Measurements from ENCODE around the gene WNT9A. TPM values are rescaled to one million over a fixed set of nuclear protein-coding genes. Genes with fewer than 3 reads are reported as not detected.

WNT9A gene
- polyA plus RNA-seq, 1 experiment, result 1.5 TPM

DNA sequence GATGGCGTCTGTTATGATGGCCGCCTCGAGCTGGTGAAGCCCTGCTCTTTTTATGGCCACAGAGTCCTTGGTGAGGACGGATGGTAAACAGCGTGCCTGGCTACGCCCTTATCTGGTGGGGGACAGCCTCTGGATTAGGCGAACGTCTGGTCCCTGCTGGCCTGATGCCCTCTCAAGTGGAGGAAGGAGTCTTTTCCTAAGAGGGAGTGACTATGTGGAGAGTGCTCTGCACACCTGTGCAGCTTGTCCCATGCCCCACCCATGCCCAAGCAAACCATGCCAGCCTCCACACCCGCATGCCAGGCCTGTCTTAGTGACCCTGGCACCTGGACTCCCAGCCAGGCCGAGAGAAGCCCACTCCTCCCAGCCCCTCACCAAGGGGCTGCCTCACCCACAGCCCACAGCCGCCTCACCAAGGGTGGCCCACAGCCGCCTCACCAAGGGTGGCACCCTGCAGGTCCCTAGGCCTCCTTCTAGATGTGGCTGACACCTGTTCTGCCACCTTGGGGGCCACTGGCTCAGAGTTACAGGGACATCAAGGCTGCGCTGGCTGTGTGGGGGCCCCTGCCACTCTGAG lies 40.2 kb downstream of the WNT9A start:
- Histone ChIP-seq H3K27me3 (ENCODE audit: control insufficient read depth, insufficient read depth, low read length) (peaks cover 2% of the 10 kb centered on the region; the same call in 1 of the 2 replicates), H3K36me3 (ENCODE audit: control insufficient read depth, insufficient read depth, low read length) (no peaks in the 10 kb centered on the region), H3K4me3 (ENCODE audit: low read depth, low read length) (no peak overlapping the region)
- TF ChIP-seq CTCF (IDR thresholded peaks at IDR 0.05; ENCODE audit: insufficient read depth, low read depth, low read length), result no peak
- ChIA-PET CTCF (interaction anchor here (0.8 kb wide), 1 partner anchor 22 kb away, joined by 3 read pairs; no protein-coding TSS in a partner anchor), POLR2A (no interaction called here)
- no peak for DNase-seq (ENCODE audit: low read depth)

GRCh38 chr1:227906550-227907071 lies 41.1 kb downstream of the WNT9A start:
- no peak overlapping the region for H3K4me3 ChIP-seq (ENCODE audit: low read depth, low read length)
- DNase-seq (ENCODE audit: low read depth), result no peak
- no peaks in the 10 kb centered on the region for H3K36me3 ChIP-seq (ENCODE audit: control insufficient read depth, insufficient read depth, low read length)
- peaks cover 2% of the 10 kb centered on the region; the same call in 1 of the 2 replicates for H3K27me3 ChIP-seq (ENCODE audit: control insufficient read depth, insufficient read depth, low read length)
- ChIA-PET POLR2A (no interaction called here), CTCF (no interaction called here)
- no peak for TF ChIP-seq CTCF (IDR thresholded peaks at IDR 0.05; ENCODE audit: insufficient read depth, low read depth, low read length)

DNA sequence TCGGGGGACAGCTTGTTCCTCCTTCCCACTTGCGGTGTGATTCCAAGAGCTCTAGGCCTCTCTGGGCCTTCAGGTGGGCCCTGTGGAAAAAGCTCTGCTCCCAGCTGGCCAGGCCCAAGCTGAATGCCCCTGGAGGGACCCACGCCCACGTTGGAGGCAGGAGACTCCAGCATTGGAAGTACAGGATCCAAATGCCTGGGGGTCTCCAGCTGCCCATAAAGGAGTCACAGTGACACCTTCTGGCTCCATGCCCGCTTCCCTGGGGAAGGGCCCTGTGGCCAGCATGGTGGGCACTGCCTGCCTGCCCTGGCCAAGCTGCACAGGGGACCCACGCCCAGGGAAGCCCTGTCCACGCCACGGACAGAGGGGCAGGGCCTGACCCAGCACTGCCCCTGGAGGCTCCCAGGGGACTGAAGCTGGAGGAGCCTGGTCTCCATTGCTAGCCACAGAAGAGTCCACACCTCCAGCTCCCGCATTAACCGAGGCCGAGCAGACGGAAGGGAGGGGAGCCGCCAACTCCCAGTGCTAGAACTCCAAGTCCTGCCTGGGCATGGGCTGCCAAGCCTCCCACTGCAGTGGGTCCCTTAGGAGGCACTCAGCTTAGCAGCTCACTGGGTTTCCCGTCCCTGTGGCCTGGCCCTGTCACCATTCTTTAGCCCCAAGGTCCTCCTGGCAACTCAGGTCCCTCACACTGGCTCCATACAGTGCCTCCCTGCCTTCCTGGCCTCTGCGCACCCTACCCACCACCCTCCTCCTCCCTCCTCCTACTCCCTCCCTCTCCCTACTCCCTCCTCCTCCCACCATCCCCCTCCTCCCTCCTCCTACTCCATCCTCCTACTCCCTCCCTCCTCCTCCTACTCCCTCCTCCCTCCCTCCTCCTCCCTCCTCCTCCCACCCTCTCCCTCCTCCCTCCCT lies 41.9 kb downstream of the WNT9A start:
- ChIA-PET CTCF (interaction anchor here (0.8 to 1.5 kb wide), 2 partner anchors 9 to 17 kb away, joined by 3 to 4 read pairs; no protein-coding TSS in a partner anchor), POLR2A (no interaction called here)
- Histone ChIP-seq H3K27me3 (ENCODE audit: control insufficient read depth, insufficient read depth, low read length) (peaks cover 2% of the 10 kb centered on the region; the same call in 1 of the 2 replicates), H3K4me3 (ENCODE audit: low read depth, low read length) (no peak overlapping the region), H3K36me3 (ENCODE audit: control insufficient read depth, insufficient read depth, low read length) (no peaks in the 10 kb centered on the region)
- TF ChIP-seq CTCF (IDR thresholded peaks at IDR 0.05; ENCODE audit: insufficient read depth, low read depth, low read length), result no peak
- DNase-seq (ENCODE audit: low read depth), result no peak

GRCh38 chr1:227904541-227905335 lies 43.0 kb downstream of the WNT9A start:
- CTCF ChIA-PET, result interaction anchor here (0.8 to 1.5 kb wide), 3 partner anchors 8 to 142 kb away, joined by 3 to 4 read pairs (median 3); no protein-coding TSS in a partner anchor
- Histone ChIP-seq H3K27me3 (ENCODE audit: control insufficient read depth, insufficient read depth, low read length) (no peaks in the 10 kb centered on the region), H3K4me3 (ENCODE audit: low read depth, low read length) (no peak overlapping the region), H3K36me3 (ENCODE audit: control insufficient read depth, insufficient read depth, low read length) (no peaks in the 10 kb centered on the region)
- no peak for DNase-seq (ENCODE audit: low read depth)
- POLR2A ChIA-PET, result no interaction called here
- TF ChIP-seq CTCF (IDR thresholded peaks at IDR 0.05; ENCODE audit: insufficient read depth, low read depth, low read length), result no peak
